ENCODE results near the gene RASL11A. TPM values are rescaled to one million over a fixed set of nuclear protein-coding genes. Genes with fewer than 3 reads are reported as not detected.

The RASL11A gene
- total and polyA plus RNA-seq, 2 of the 13 experiments (the other 11 are each of a cell fraction or from before 2014, with no cell fraction given), result 3.0 to 4.1 TPM

DNA sequence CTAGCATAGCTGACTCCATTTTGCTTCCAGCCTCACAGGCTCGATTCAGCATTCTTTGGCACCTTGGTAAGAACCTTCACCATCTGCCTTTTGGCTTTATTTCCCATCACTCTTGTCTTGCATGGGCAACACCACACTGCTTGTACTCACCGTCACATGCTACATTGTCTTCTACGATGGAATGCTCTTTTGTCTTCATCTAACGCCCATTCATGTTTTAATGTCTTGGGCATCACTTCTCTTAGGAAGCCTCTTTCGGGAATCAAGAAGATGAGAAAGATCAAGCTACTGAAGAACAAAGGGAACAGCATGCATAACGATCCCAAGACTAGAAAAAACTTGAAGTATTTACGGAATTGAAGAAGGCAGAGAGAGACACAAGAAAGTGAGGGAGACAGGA is 25.0 kb upstream of the RASL11A start:
- Histone ChIP-seq H3K27me3 (ENCODE audit: control insufficient read depth in 1 of 2, insufficient read depth in 2 of 2, low read length in 2 of 2) (no peaks in the 10 kb centered on the region), H3K36me3 (replicated peaks in 1 of 2; ENCODE audit: control insufficient read depth in 1 of 2, insufficient read depth in 2 of 2, low read length in 2 of 2) (no peaks in the 10 kb centered on the region), H2AFZ (ENCODE audit: low read length) (no peak overlapping the region), H3K4me2 (ENCODE audit: low read depth, low read length) (no peak overlapping the region), H3K9me3 (ENCODE audit: low read length) (no peaks in the 10 kb centered on the region), H4K20me1 (ENCODE audit: insufficient read depth, low read length) (no peaks in the 10 kb centered on the region), H3K27ac (ENCODE audit: extremely low read length, insufficient read depth, low read length) (no peak overlapping the region), H3K9ac (ENCODE audit: insufficient read depth, low read depth, low read length) (no peak overlapping the region), H3K4me3 (replicated peaks in 1 of 3; ENCODE audit: insufficient read depth in 1 of 3, low read depth in 2 of 3, low read length in 3 of 3) (no peak overlapping the region), H3K79me2 (ENCODE audit: insufficient read depth, low read length) (peaks cover 9% of the 10 kb centered on the region), H3K4me1 (ENCODE audit: insufficient read depth, low read length) (peaks cover 9% of the 10 kb centered on the region)
- TF ChIP-seq KAT7 (CRISPR knock-in tag; IDR thresholded peaks at IDR 0.05; ENCODE audit: borderline replicate concordance) (no peak), GTF3A (CRISPR knock-in tag; conservative IDR thresholded peaks at IDR 0.05) (no peak), TCF7 (IDR thresholded peaks at IDR 0.05; ENCODE audit: low read depth) (no peak), RFX5 (IDR thresholded peaks at IDR 0.05; ENCODE audit: low read depth, low read length) (no peak)
- DNase-seq (ENCODE audit: low spot score) (no peak), ATAC-seq (no peak), FAIRE-seq (no peak)
- 87% methylated on average over 7 of the region's 7 CpGs for WGBS (ENCODE audit: low lambda C conversion rate)
- no TSS peak for BruUV-seq (replicated peaks)
- in situ Hi-C loops (cut with HindIII; ENCODE audit: extremely low pct_ligation_motif_present, low pct_unique_long_range_greater_than_20kb) (no loop called here), intact Hi-C loops (cut with micrococcal nuclease; ENCODE audit: unreplicated experiment) (no loop called here)
- ChIA-PET CTCF (ENCODE audit: low intra/inter-chr PET ratio, low total read pairs) (no interaction called here), POLR2A (no interaction called here)

DNA sequence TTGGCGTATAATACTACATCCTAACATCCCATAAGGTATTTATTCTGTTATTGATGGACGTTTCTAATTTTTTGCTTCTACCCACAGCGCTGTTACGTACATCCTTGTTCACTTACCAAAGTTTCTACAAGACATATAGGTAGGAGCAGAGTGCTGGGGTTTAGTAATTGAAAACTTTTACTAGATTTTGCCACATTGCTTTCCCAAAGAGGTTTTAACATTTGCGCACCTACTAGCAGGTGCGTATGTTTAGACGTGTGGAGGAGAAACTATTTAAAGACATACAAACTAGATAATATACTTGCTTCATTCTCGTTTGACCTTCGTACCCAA is 19.8 kb upstream of the RASL11A start:
- CTCF ChIA-PET (ENCODE audit: low intra/inter-chr PET ratio, low total read pairs), result no interaction called here
- H2AFZ ChIP-seq (ENCODE audit: low read length), result peak overlapping the region; percentile 61

More for the DNA sequence above, 19.8 kb upstream of the RASL11A start:
- Histone ChIP-seq H3K4me3 (replicated peaks in 1 of 3; ENCODE audit: insufficient read depth in 1 of 3, low read depth in 2 of 3, low read length in 3 of 3) (peak overlapping the region; percentile 84 to 89 (median 85)), H3K9ac (ENCODE audit: insufficient read depth, low read depth, low read length) (peak overlapping the region; percentile 99), H4K20me1 (ENCODE audit: insufficient read depth, low read length) (peaks cover 30% of the 10 kb centered on the region), H3K4me1 (ENCODE audit: insufficient read depth, low read length) (peaks cover 38% of the 10 kb centered on the region), H3K27me3 (ENCODE audit: control insufficient read depth in 1 of 2, insufficient read depth in 2 of 2, low read length in 2 of 2) (no peaks in the 10 kb centered on the region; a peak in 1 of 5 replicates), H3K9me3 (ENCODE audit: low read length) (no peaks in the 10 kb centered on the region), H3K36me3 (replicated peaks in 1 of 2; ENCODE audit: control insufficient read depth in 1 of 2, insufficient read depth in 2 of 2, low read length in 2 of 2) (peaks cover 3 to 17% of the 10 kb centered on the region in 2 experiments), H3K79me2 (ENCODE audit: insufficient read depth, low read length) (peaks cover 54% of the 10 kb centered on the region), H3K4me2 (ENCODE audit: low read depth, low read length) (peak overlapping the region; percentile 84), H3K27ac (ENCODE audit: extremely low read length, insufficient read depth, low read length) (peak overlapping the region; percentile 92)
- TSS peak; percentile 93 for BruUV-seq (replicated peaks)
- intact Hi-C loops (cut with micrococcal nuclease; ENCODE audit: unreplicated experiment) (loop anchor here (1.0 to 5.0 kb wide), 3 partner anchors 78 to 259 kb away; partner anchors contain the start of gene USP12), in situ Hi-C loops (cut with HindIII; ENCODE audit: extremely low pct_ligation_motif_present, low pct_unique_long_range_greater_than_20kb) (no loop called here)
- POLR2A ChIA-PET, result interaction anchor here (0.7 to 1.1 kb wide), 7 partner anchors 12 to 268 kb away, joined by 3 to 9 read pairs (median 3); partner anchors contain the start of gene RASL11A
- ATAC-seq, result peak; percentile 10; the same call in 2 of the 3 replicates
- WGBS (ENCODE audit: low lambda C conversion rate), result 1% methylated on average over 9 of the region's 9 CpGs
- TF ChIP-seq HDAC2 (CRISPR knock-in tag; IDR thresholded peaks at IDR 0.05), result no peak
- TF ChIP-seq NR2F1 (CRISPR knock-in tag; IDR thresholded peaks at IDR 0.05), result 0 out of 4 replicates have a peak, but pooled peaks of 1 of the 2 experiments have one; percentile 7
- TF ChIP-seq, protein P1, sequence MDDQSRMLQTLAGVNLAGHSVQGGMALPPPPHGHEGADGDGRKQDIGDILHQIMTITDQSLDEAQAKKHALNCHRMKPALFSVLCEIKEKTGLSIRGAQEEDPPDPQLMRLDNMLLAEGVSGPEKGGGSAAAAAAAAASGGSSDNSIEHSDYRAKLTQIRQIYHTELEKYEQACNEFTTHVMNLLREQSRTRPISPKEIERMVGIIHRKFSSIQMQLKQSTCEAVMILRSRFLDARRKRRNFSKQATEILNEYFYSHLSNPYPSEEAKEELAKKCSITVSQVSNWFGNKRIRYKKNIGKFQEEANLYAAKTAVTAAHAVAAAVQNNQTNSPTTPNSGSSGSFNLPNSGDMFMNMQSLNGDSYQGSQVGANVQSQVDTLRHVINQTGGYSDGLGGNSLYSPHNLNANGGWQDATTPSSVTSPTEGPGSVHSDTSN (CRISPR knock-in tag; IDR thresholded peaks at IDR 0.05; ENCODE audit: borderline replicate concordance), result no peak
- TF ChIP-seq ZNF850 (CRISPR knock-in tag; conservative IDR thresholded peaks at IDR 0.05), result no peak; the same call in 1 of the 2 replicates
- no peak for TF ChIP-seq ZFAT (CRISPR knock-in tag; conservative IDR thresholded peaks at IDR 0.05)
- TF ChIP-seq, protein P2, sequence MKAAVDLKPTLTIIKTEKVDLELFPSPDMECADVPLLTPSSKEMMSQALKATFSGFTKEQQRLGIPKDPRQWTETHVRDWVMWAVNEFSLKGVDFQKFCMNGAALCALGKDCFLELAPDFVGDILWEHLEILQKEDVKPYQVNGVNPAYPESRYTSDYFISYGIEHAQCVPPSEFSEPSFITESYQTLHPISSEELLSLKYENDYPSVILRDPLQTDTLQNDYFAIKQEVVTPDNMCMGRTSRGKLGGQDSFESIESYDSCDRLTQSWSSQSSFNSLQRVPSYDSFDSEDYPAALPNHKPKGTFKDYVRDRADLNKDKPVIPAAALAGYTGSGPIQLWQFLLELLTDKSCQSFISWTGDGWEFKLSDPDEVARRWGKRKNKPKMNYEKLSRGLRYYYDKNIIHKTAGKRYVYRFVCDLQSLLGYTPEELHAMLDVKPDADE (CRISPR knock-in tag; IDR thresholded peaks at IDR 0.05), result no peak
- TF ChIP-seq, protein P3, sequence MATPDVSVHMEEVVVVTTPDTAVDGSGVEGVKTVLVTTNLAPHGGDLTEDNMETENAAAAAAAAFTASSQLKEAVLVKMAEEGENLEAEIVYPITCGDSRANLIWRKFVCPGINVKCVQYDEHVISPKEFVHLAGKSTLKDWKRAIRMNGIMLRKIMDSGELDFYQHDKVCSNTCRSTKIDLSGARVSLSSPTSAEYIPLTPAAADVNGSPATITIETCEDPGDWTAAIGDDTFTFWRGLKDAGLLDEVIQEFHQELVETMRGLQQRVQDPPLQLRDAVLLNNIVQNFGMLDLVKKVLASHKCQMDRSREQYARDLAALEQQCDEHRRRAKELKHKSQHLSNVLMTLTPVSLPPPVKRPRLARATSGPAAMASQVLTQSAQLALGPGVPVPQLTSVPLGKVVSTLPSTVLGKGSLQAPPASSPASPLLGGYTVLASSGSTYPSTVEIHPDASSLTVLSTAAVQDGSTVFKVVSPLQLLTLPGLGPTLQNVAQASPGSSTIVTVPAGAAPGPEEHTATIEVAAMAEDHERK (CRISPR knock-in tag; IDR thresholded peaks at IDR 0.05; ENCODE audit: low read depth), result no peak
- peak; percentile 5; the same call in 1 of the 2 replicates for TF ChIP-seq KLF12 (CRISPR knock-in tag; IDR thresholded peaks at IDR 0.05; ENCODE audit: borderline replicate concordance)
- 0 out of 2 replicates have a peak, but pooled peaks have one; percentile 66 for TF ChIP-seq KDM5A (IDR thresholded peaks at IDR 0.05; ENCODE audit: borderline replicate concordance, low read length)
- no peak for DNase-seq (ENCODE audit: low spot score)
- no peak for FAIRE-seq
